MM.1S (cell line): ENCODE results near the gene TGFBR3L.

Experiments
- DNase-seq: peaks from one replicate; pipeline ENCODE4 v3.0.0-alpha.2; 2015
- H2AFZ ChIP-seq: fragments of 300-600 bp; sonication (generic); 2 replicates; pipeline ENCODE4 v1.6.0; 2016; ENCODE audit warnings: antibody characterized with exemption, low read length
- H3F3A ChIP-seq: fragments of 300-600 bp; sonication (generic); 2 replicates; pipeline ENCODE4 v1.6.1; 2016; ENCODE audit warnings: mild to moderate bottlenecking, antibody characterized with exemption, low read length, moderate library complexity, mixed read lengths; ENCODE audit not compliant: insufficient read depth
- H3K27ac ChIP-seq: fragments of 300-600 bp; sonication (generic); 2 replicates; pipeline ENCODE4 v1.5.1; 2016; ENCODE audit warnings: mild to moderate bottlenecking, low read length
- H3K27me3 ChIP-seq: fragments of 300-600 bp; sonication (generic); replicated peaks from 2 replicates; pipeline ENCODE4 v1.6.0; 2016; ENCODE audit warnings: low read length; ENCODE audit not compliant: insufficient read depth
- H3K36me3 ChIP-seq: fragments of 300-600 bp; sonication (generic); replicated peaks from 2 replicates; pipeline ENCODE4 v1.6.1; 2016; ENCODE audit warnings: mild to moderate bottlenecking, low read length, mixed read lengths; ENCODE audit not compliant: insufficient read depth
- H3K4me1 ChIP-seq: fragments of 300-600 bp; sonication (generic); 2 replicates; pipeline ENCODE4 v1.6.1; 2016; ENCODE audit warnings: low read length, mixed read lengths
- H3K4me2 ChIP-seq: fragments of 300-600 bp; sonication (generic); 2 replicates; pipeline ENCODE4 v1.6.0; 2016; ENCODE audit warnings: low read depth, low read length
- H3K4me3 ChIP-seq: fragments of 300-600 bp; sonication (generic); 2 replicates; pipeline ENCODE4 v1.5.1; 2016; ENCODE audit warnings: low read length, mixed read lengths
- H3K79me2 ChIP-seq: fragments of 300-600 bp; sonication (generic); 2 replicates; pipeline ENCODE4 v1.6.1; 2016; ENCODE audit warnings: mixed run types, low read length, mixed read lengths
- H3K9ac ChIP-seq: fragments of 300-600 bp; sonication (generic); 2 replicates; pipeline ENCODE4 v1.6.1; 2016; ENCODE audit warnings: low read length, mixed read lengths
- H3K9me2 ChIP-seq: fragments of 300-600 bp; sonication (generic); replicated peaks from 2 replicates; pipeline ENCODE4 v1.6.1; 2016; ENCODE audit warnings: mild to moderate bottlenecking, low read length, mixed read lengths; ENCODE audit not compliant: insufficient read depth
- H3K9me3 ChIP-seq: fragments of 300-600 bp; sonication (generic); replicated peaks from 2 replicates; pipeline ENCODE4 v1.6.1; 2016; ENCODE audit warnings: mild to moderate bottlenecking, low read length, mixed read lengths; ENCODE audit not compliant: insufficient read depth
- H4K20me1 ChIP-seq: fragments of 300-600 bp; sonication (generic); 2 replicates; pipeline ENCODE4 v1.6.1; 2016; ENCODE audit warnings: mild to moderate bottlenecking, low read length, moderate library complexity, mixed read lengths; ENCODE audit not compliant: insufficient read depth
- CTCF ChIP-seq: fragments of 300-600 bp; sonication (generic); IDR thresholded peaks from 2 replicates; pipeline ENCODE4 v1.5.1; 2016; ENCODE audit warnings: antibody characterized with exemption, low read length, mixed read lengths
- EZH2 ChIP-seq: fragments of 300-600 bp; sonication (generic); optimal IDR thresholded peaks from 2 replicates; pipeline ENCODE3; 2017; ENCODE audit warnings: low read depth, mild to moderate bottlenecking, antibody characterized with exemption, low read length, mixed read lengths
- EZH2phosphoT487 ChIP-seq: fragments of 300-600 bp; sonication (generic); IDR thresholded peaks from 2 replicates; pipeline ENCODE4 v1.6.1; 2018; ENCODE audit warnings: antibody characterized with exemption, low read length

The TGFBR3L gene

GRCh38 chr19:7903244-7904073 lies 11.2 kb upstream of the TGFBR3L start, which contains the start of gene MAP2K7:
TSS of gene MAP2K7 (plus strand) at chr19:7903877. CDS start at chr19:7903945, 68 bp downstream.
- peak; percentile 100 for DNase-seq
- H3K9me2 ChIP-seq, result no peaks in the 10 kb centered on the region
- H4K20me1 ChIP-seq, result peaks cover 19% of the 10 kb centered on the region
- H3K27me3 ChIP-seq, result peaks cover 17% of the 10 kb centered on the region; the same call in 1 of the 2 replicates
- peaks cover 14% of the 10 kb centered on the region; the same call in 1 of the 2 replicates for H3K4me1 ChIP-seq
- peak within 1 kb of the TSS; percentile 65 for H3K9ac ChIP-seq
- peak within 1 kb of the TSS; percentile 98 for H3K4me2 ChIP-seq
- no peaks in the 10 kb centered on the region for H3K36me3 ChIP-seq
- TF ChIP-seq EZH2 (no peak), EZH2phosphoT487 (no peak), CTCF (peak; percentile 84)
- peak within 1 kb of the TSS; percentile 75 for H3K4me3 ChIP-seq
- H2AFZ ChIP-seq, result peak within 1 kb of the TSS; percentile 86
- no peaks in the 10 kb centered on the region for H3F3A ChIP-seq
- peaks cover 50% of the 10 kb centered on the region for H3K79me2 ChIP-seq
- no peaks in the 10 kb centered on the region for H3K9me3 ChIP-seq
- H3K27ac ChIP-seq, result no peak within 1 kb of the TSS; the same call in 1 of the 2 replicates

GRCh38 chr19:7904074-7905020 lies 10.3 kb upstream of the TGFBR3L start:
- Histone ChIP-seq H3K4me2 (peak overlapping the region; percentile 94), H3K27me3 (peaks cover 10% of the 10 kb centered on the region; the same call in 1 of the 2 replicates), H3K4me1 (peaks cover 14% of the 10 kb centered on the region; the same call in 1 of the 2 replicates), H3K9ac (peak overlapping the region; percentile 56), H3K9me2 (no peaks in the 10 kb centered on the region), H3K27ac (no peak overlapping the region), H3F3A (no peaks in the 10 kb centered on the region), H3K4me3 (peak overlapping the region; percentile 75), H3K9me3 (no peaks in the 10 kb centered on the region), H3K36me3 (no peaks in the 10 kb centered on the region), H3K79me2 (peaks cover 59% of the 10 kb centered on the region), H2AFZ (no peak overlapping the region), H4K20me1 (peaks cover 19% of the 10 kb centered on the region)
- no peak for TF ChIP-seq EZH2
- TF ChIP-seq EZH2phosphoT487, result no peak
- no peak for TF ChIP-seq CTCF
- DNase-seq, result peak; percentile 42

GRCh38 chr19:7905268-7905667 lies 9.4 kb upstream of the TGFBR3L start:
- no peak for TF ChIP-seq EZH2phosphoT487
- H3K9ac ChIP-seq, result peak overlapping the region; percentile 56; the same call in 1 of the 2 replicates
- H4K20me1 ChIP-seq, result peaks cover 20% of the 10 kb centered on the region
- peaks cover 7% of the 10 kb centered on the region; the same call in 1 of the 2 replicates for H3K27me3 ChIP-seq
- no peak for DNase-seq
- H3K4me2 ChIP-seq, result peak overlapping the region; percentile 94; the same call in 1 of the 2 replicates
- H3K4me1 ChIP-seq, result peaks cover 14% of the 10 kb centered on the region; the same call in 1 of the 2 replicates
- H3K79me2 ChIP-seq, result peaks cover 60% of the 10 kb centered on the region
- no peak overlapping the region for H3K27ac ChIP-seq
- no peaks in the 10 kb centered on the region for H3K9me3 ChIP-seq
- H3K36me3 ChIP-seq, result no peaks in the 10 kb centered on the region
- peak overlapping the region; percentile 75; the same call in 1 of the 2 replicates for H3K4me3 ChIP-seq
- no peaks in the 10 kb centered on the region for H3F3A ChIP-seq
- no peak overlapping the region for H2AFZ ChIP-seq
- no peaks in the 10 kb centered on the region for H3K9me2 ChIP-seq
